Measurements from ENCODE around the gene TLR2. TPM values are rescaled to one million over a fixed set of nuclear protein-coding genes. Genes with fewer than 3 reads are reported as not detected.

Gene TLR2
- total and polyA plus RNA-seq, 2 of the 4 experiments (the other 2 are of a cell fraction), result under 0.01 to 0.03 TPM

GRCh38 chr4:153747406-153747955, 63.4 kb downstream of the TLR2 start:
- Histone ChIP-seq H3K4me1 (ENCODE audit: control insufficient read depth, insufficient read depth, low read length) (no peaks in the 10 kb centered on the region), H3K9me1 (ENCODE audit: insufficient read depth, low read length) (no peaks in the 10 kb centered on the region), H4K5ac (ENCODE audit: low read depth, low read length) (no peak overlapping the region), H3K56ac (ENCODE audit: extremely low read depth, insufficient read depth, low read length) (no peak overlapping the region), H2AFZ (replicated peaks; ENCODE audit: low read length, poor library complexity) (no peak overlapping the region), H3K4ac (ENCODE audit: low read depth, low read length) (no peak overlapping the region), H3K36me3 (ENCODE audit: control insufficient read depth, insufficient read depth, low read length) (no peaks in the 10 kb centered on the region), H4K91ac (ENCODE audit: insufficient read depth, low read depth, low read length) (no peak overlapping the region), H2BK120ac (ENCODE audit: low read depth, low read length) (no peak overlapping the region), H3K4me2 (ENCODE audit: low read depth, low read length) (no peak overlapping the region), H3K9me3 (ENCODE audit: control insufficient read depth, insufficient read depth, low read length) (no peaks in the 10 kb centered on the region), H2BK15ac (ENCODE audit: low read depth, low read length) (no peak overlapping the region), H2AK9ac (replicated peaks; ENCODE audit: low read depth, low read length, poor library complexity) (no peak overlapping the region), H3K79me1 (ENCODE audit: low read depth in 1 of 2, low read length in 2 of 2) (no peaks in the 10 kb centered on the region), H3K18ac (ENCODE audit: low read depth, low read length) (no peak overlapping the region), H3K23ac (ENCODE audit: low read depth, low read length) (no peak overlapping the region), H3K9ac (ENCODE audit: low read depth, low read length) (no peak overlapping the region), H3K14ac (replicated peaks; ENCODE audit: low read depth, low read length) (no peak overlapping the region), H4K20me1 (ENCODE audit: insufficient read depth, low read length) (no peaks in the 10 kb centered on the region), H3K4me3 (ENCODE audit: insufficient read depth, low read depth, low read length) (no peak overlapping the region), H2BK5ac (ENCODE audit: low read depth, low read length, poor library complexity, severe bottlenecking) (no peak overlapping the region), H2AK5ac (ENCODE audit: low read depth, low read length) (no peak overlapping the region), H3K27ac (ENCODE audit: insufficient read depth, low read length) (no peak overlapping the region), H2BK20ac (ENCODE audit: low read depth, low read length) (no peak overlapping the region), H3K27me3 (ENCODE audit: control insufficient read depth, insufficient read depth, low read length) (no peaks in the 10 kb centered on the region; the same call in 1 of the 2 replicates), H4K8ac (ENCODE audit: low read depth in 2 of 2, low read length in 2 of 2) (no peak overlapping the region)
- ATAC-seq (ENCODE audit: low read depth) (no peak), DNase-seq (no peak)
- TF ChIP-seq CEBPB (IDR thresholded peaks at IDR 0.05; ENCODE audit: low read depth, low read length) (no peak), RAD21 (IDR thresholded peaks at IDR 0.05; ENCODE audit: low read length) (no peak), RCOR1 (IDR thresholded peaks at IDR 0.05; ENCODE audit: insufficient replicate concordance, low read length) (no peak), ELK1 (IDR thresholded peaks at IDR 0.05; ENCODE audit: borderline replicate concordance, low read depth, low read length) (no peak), NFE2L2 (IDR thresholded peaks at IDR 0.05; ENCODE audit: low read depth, low read length) (no peak), CHD1 (IDR thresholded peaks at IDR 0.05; ENCODE audit: low read depth, low read length) (no peak), MXI1 (IDR thresholded peaks at IDR 0.05; ENCODE audit: borderline replicate concordance, low read depth, low read length) (no peak), MAFK (IDR thresholded peaks at IDR 0.05; ENCODE audit: low read depth, low read length) (no peak), USF2 (IDR thresholded peaks at IDR 0.05; ENCODE audit: low read depth, low read length) (no peak), BHLHE40 (IDR thresholded peaks at IDR 0.05; ENCODE audit: low read depth, low read length) (no peak), MAZ (IDR thresholded peaks at IDR 0.05; ENCODE audit: borderline replicate concordance, low read depth, low read length) (no peak), FOS (IDR thresholded peaks at IDR 0.05; ENCODE audit: low read depth, low read length) (no peak), CTCF (conservative IDR thresholded peaks at IDR 0.05; ENCODE audit: low read depth, low read length) (no peak), SMC3 (IDR thresholded peaks at IDR 0.05; ENCODE audit: low read depth, low read length) (no peak), RFX5 (IDR thresholded peaks at IDR 0.05; ENCODE audit: low read depth, low read length) (no peak), POLR2A (IDR thresholded peaks at IDR 0.05; ENCODE audit: low read depth, low read length) (no peak)
- in situ Hi-C loops (cut with MboI; ENCODE audit: low sequenced_read_pairs) (no loop called here), intact Hi-C loops (cut with micrococcal nuclease) (no loop called here), dilution Hi-C loops (cut with HindIII; ENCODE audit: low sequenced_read_pairs, unreplicated experiment) (no loop called here)
- BruUV-seq (replicated peaks), result no TSS peak
- CTCF ChIA-PET, result interaction anchor here (0.6 kb wide), 1 partner anchor 1948 kb away, joined by 3 read pairs; no protein-coding TSS in a partner anchor
- 80% methylated on average over 2 of the region's 4 CpGs; no CpG with 5 or more reads in 1 of the 2 experiments for WGBS, 2 experiments (ENCODE audit: extremely low coverage in 2 of 2, insufficient read length in 1 of 2)
- POLR2A ChIA-PET (ENCODE audit: unreplicated experiment), result no interaction called here

Data from IMR-90 (cell line).